Measurements from ENCODE around the gene TTYH1. TPM values are rescaled to one million over a fixed set of nuclear protein-coding genes. Genes with fewer than 3 reads are reported as not detected.

The TTYH1 gene
- polyA plus RNA-seq, 1 experiment: not detected

DNA sequence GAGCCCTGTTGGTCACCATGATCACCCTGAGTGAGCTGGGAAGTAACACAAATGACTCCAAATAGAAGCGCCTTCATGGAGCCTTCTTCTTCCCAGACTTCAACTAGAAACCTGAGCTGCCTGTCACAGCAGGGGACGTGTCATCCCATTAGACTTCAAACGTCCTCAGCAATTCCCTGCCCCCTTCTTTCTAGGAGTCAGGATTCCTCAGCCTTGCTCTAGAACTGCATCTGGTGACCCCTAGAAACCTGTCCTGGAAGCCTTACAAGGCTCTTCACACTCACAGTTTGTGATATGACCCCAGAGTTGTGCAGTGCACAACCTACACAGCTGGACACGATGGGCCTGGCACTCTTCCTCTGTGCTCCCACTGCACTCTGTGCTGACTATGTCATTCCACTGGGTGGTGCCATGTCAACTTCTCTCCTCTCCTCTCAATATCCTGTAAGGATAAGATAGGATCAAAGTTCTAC is 23.6 kb upstream of the TTYH1 start:
- no peak for DNase-seq (ENCODE audit: low read depth, low spot score)
- H3K27me3 ChIP-seq (ENCODE audit: control insufficient read depth, insufficient read depth, low read length): peaks cover 5% of the 10 kb centered on the region
- H3K9me3 ChIP-seq (ENCODE audit: control insufficient read depth, insufficient read depth, low read length): peaks cover 4% of the 10 kb centered on the region; the same call in 1 of the 2 replicates
- H3K4me3 ChIP-seq (ENCODE audit: low read depth, low read length): no peak overlapping the region
- ChIA-PET POLR2A (no interaction called here), CTCF (interaction anchor here (0.7 to 2.7 kb wide), 13 partner anchors 8 to 619 kb away, joined by 3 to 14 read pairs (median 6); no protein-coding TSS in a partner anchor)
- H3K27ac ChIP-seq (ENCODE audit: low read depth, low read length): no peak overlapping the region
- TF ChIP-seq, protein P1, sequence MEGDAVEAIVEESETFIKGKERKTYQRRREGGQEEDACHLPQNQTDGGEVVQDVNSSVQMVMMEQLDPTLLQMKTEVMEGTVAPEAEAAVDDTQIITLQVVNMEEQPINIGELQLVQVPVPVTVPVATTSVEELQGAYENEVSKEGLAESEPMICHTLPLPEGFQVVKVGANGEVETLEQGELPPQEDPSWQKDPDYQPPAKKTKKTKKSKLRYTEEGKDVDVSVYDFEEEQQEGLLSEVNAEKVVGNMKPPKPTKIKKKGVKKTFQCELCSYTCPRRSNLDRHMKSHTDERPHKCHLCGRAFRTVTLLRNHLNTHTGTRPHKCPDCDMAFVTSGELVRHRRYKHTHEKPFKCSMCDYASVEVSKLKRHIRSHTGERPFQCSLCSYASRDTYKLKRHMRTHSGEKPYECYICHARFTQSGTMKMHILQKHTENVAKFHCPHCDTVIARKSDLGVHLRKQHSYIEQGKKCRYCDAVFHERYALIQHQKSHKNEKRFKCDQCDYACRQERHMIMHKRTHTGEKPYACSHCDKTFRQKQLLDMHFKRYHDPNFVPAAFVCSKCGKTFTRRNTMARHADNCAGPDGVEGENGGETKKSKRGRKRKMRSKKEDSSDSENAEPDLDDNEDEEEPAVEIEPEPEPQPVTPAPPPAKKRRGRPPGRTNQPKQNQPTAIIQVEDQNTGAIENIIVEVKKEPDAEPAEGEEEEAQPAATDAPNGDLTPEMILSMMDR (IDR thresholded peaks at IDR 0.05; ENCODE audit: low read depth, low read length): 0 out of 2 replicates have a peak, but pooled peaks have one; percentile 1

DNA sequence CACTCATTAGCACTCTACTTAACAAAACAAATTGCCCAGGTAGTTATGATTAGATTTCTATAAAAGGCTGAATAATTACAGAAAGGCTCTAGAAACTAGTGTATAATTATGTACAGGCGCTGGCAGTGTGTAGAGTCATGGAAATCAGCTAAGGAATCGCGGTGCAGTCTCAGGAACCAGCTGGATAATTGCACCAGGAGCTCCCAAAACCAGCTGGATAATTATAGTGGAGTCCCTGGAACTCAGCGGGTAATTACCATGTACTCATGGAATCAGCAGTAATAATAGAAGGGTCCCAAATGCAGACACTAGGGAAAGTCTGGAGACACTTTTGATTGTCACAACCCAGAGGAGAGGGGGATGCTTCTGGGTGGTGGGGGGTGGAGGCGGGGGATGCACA is 23.2 kb upstream of the TTYH1 start:
- POLR2A ChIA-PET: no interaction called here
- Histone ChIP-seq H3K27ac (ENCODE audit: low read depth, low read length) (no peak overlapping the region), H3K4me3 (ENCODE audit: low read depth, low read length) (no peak overlapping the region), H3K9me3 (ENCODE audit: control insufficient read depth, insufficient read depth, low read length) (peaks cover 4% of the 10 kb centered on the region; the same call in 1 of the 2 replicates), H3K27me3 (ENCODE audit: control insufficient read depth, insufficient read depth, low read length) (peaks cover 5% of the 10 kb centered on the region)
- CTCF ChIA-PET: interaction anchor here (1.0 to 2.7 kb wide), 9 partner anchors 10 to 599 kb away, joined by 5 to 13 read pairs (median 6); no protein-coding TSS in a partner anchor
- DNase-seq (ENCODE audit: low read depth, low spot score): no peak
- TF ChIP-seq, protein P1 (IDR thresholded peaks at IDR 0.05; ENCODE audit: low read depth, low read length): no peak

DNA sequence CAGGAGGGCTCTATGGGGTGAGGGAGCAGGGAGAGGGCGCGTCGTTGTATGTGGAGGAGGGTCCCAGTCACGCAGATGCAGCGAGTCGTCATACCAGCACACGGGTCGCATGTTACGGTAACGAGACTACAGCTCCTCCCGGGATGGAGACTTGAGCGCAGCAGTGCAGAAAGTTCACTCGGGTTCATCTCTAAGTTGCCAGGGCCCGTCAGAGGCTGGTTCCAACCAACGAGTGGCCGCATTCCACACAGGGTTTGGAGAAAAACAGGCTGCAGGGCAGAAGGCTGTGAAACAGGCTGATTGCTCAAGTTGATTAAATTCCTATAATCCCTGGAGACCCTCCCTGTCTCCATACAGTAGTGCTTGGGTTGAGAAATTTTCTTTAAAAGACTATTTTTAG is 21.9 kb upstream of the TTYH1 start:
- H3K27ac ChIP-seq (ENCODE audit: low read depth, low read length): no peak overlapping the region
- no peak overlapping the region for H3K4me3 ChIP-seq (ENCODE audit: low read depth, low read length)
- peaks cover 4% of the 10 kb centered on the region for H3K27me3 ChIP-seq (ENCODE audit: control insufficient read depth, insufficient read depth, low read length)
- peaks cover 4% of the 10 kb centered on the region; the same call in 1 of the 2 replicates for H3K9me3 ChIP-seq (ENCODE audit: control insufficient read depth, insufficient read depth, low read length)
- DNase-seq (ENCODE audit: low read depth, low spot score): no peak
- ChIA-PET POLR2A (no interaction called here), CTCF (no interaction called here)
- TF ChIP-seq, protein P1 (IDR thresholded peaks at IDR 0.05; ENCODE audit: low read depth, low read length): no peak

DNA sequence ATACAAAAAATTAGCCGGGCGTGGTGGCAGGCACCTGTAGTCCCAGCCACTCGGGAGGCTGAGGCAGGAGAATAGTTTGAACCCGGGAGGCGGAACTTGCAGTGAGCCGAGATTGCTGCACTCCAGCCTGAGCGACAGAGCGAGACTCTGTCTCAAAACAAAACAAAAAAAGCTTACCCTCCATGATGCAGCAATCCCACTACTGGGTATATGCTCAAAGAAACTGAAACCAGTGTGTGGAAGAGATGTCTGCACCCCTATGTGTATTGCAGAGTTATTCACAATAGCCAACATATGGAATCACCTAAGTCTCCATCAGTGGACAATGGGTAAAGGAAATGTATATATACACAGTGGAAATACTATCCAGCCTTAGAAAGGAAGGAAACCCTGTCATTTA is 19.6 kb upstream of the TTYH1 start:
- POLR2A ChIA-PET: no interaction called here
- Histone ChIP-seq H3K9me3 (ENCODE audit: control insufficient read depth, insufficient read depth, low read length) (peaks cover 4% of the 10 kb centered on the region), H3K27ac (ENCODE audit: low read depth, low read length) (no peak overlapping the region), H3K4me3 (ENCODE audit: low read depth, low read length) (no peak overlapping the region), H3K27me3 (ENCODE audit: control insufficient read depth, insufficient read depth, low read length) (no peaks in the 10 kb centered on the region)
- CTCF ChIA-PET: no interaction called here
- DNase-seq (ENCODE audit: low read depth, low spot score): no peak
- TF ChIP-seq, protein P1 (IDR thresholded peaks at IDR 0.05; ENCODE audit: low read depth, low read length): no peak

DNA sequence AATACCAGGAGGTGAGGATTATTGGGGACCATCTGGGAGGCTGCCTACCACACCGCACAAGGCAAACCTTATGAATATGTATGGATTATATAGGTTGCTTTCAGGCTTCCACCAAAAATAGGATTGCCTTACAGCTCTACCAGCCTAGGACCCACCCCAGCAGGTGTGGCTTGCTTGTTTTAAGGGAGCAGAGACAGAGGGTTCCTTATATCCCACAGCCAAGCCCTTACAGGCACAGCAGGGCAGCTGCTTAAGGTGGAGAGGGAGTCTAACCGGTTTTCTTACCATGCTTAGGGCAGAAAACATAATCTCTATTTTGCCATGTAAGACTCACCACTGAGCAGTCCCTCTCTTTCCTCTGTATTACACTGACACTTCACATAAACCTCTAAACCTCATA is 16.1 kb upstream of the TTYH1 start:
- H3K27ac ChIP-seq (ENCODE audit: low read depth, low read length): no peak overlapping the region
- peaks cover 11% of the 10 kb centered on the region for H3K9me3 ChIP-seq (ENCODE audit: control insufficient read depth, insufficient read depth, low read length)
- TF ChIP-seq, protein P1 (IDR thresholded peaks at IDR 0.05; ENCODE audit: low read depth, low read length): no peak
- POLR2A ChIA-PET: no interaction called here
- CTCF ChIA-PET: interaction anchor here (0.6 to 1.4 kb wide), 2 partner anchors 8 to 1254 kb away, joined by 3 read pairs; no protein-coding TSS in a partner anchor
- no peak for DNase-seq (ENCODE audit: low read depth, low spot score)
- no peak overlapping the region for H3K4me3 ChIP-seq (ENCODE audit: low read depth, low read length)
- H3K27me3 ChIP-seq (ENCODE audit: control insufficient read depth, insufficient read depth, low read length): no peaks in the 10 kb centered on the region

All from AG04450 (cell line).